ENCODE results near the gene PRKCA.

PRKCA gene

DNA sequence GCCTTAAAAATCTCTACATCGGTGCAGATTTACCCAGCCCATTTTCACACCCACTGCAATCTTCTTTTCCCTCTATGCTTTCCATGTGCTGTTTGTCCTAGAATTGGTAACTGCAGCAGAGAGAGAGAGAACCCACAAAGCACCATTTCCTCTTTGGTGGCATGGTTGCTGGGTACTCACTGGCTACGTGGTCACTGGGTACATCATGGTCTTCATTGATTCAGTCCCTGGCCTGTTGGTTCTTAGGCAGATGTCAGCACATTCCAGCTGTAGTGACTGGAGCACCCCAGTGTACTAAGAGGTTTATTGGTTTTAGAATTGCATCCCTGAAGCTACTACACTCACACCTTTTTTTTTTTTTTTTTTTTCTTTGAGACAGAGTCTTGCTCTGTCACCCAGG, 376.4 kb downstream of the PRKCA start:
- no peak for DNase-seq (ENCODE audit: low read depth in 3 of 3)

GRCh38 chr17:66679631-66680517, 377.5 kb downstream of the PRKCA start:
- no peak for DNase-seq (ENCODE audit: low read depth in 3 of 3)

DNA sequence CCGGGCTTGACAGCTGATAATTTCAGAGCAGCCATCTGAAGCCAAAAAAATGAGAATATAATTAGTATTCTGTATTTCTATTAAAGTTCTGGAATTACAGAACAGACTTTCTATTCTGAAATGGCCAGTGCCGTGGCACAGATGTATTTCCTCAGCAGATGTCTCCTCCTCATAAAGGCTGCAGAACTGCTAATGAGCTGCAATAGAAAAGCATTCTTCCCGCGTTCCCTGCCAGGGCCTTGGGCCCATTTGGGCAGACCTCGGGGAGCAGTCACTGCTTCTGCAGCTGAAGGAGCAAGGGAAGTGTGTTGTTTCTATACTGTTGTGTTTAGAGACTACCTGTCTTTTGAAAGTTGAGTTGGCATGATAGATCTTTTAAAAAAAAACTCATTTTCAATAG, 379.9 kb downstream of the PRKCA start:
- DNase-seq (ENCODE audit: low read depth in 3 of 3): no peak

- DNase-seq (ENCODE audit: low read depth in 3 of 3): no peak
These were observed 381.8 kb downstream of the PRKCA start for GRCh38 chr17:66684261-66684660.

- DNase-seq (ENCODE audit: low read depth in 3 of 3): no peak
These were observed 382.3 kb downstream of the PRKCA start for GRCh38 chr17:66684731-66685130.

- DNase-seq (ENCODE audit: low read depth in 3 of 3): no peak
These were observed 384.2 kb downstream of the PRKCA start for GRCh38 chr17:66686601-66687000.

GRCh38 chr17:66687570-66688284, 385.3 kb downstream of the PRKCA start:
- no peak for DNase-seq (ENCODE audit: low read depth in 3 of 3)

DNA sequence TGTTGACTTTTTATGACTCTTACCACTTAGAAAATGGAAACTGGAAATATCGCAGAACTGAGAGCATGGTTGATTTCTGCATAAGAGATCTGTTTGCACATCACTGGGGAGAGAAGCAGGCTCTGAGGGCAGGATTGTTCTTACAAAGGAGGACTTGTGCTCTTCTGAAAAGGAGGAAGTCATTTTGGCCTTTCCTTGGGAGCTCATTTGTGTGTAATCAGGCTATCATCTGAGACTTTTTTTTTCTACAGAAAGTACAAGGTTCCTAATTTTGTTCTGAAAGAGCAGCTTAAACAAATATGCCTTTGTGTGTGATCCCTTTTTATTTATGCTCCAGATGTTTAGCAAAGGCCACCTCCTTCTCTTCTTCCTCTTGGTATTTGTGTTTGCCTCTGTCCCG, 386.8 kb downstream of the PRKCA start:
- no peak for DNase-seq (ENCODE audit: low read depth in 3 of 3)

GRCh38 chr17:66690166-66690565, 387.8 kb downstream of the PRKCA start:
- no peak for DNase-seq (ENCODE audit: low read depth in 3 of 3)

GRCh38 chr17:66691644-66692420, 389.4 kb downstream of the PRKCA start:
- DNase-seq (ENCODE audit: low read depth in 3 of 3): no peak

DNA sequence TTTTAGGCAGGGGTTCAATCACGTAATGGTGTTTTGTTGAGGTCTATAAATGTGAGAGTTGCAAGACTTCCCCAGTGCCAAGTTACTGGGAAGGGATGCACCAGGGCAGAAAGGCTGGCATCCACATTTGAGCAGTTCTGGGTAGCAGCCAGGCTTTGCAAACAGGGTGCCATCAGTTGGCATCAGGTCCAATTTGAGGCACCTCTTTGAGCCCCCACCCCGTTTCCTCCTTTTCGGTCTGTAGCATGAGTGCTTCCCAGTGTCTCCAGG, 389.9 kb downstream of the PRKCA start:
- DNase-seq (ENCODE audit: low read depth in 3 of 3): no peak

- no peak for DNase-seq (ENCODE audit: low read depth in 3 of 3)
These were observed 392.7 kb downstream of the PRKCA start for GRCh38 chr17:66695098-66695497.

GRCh38 chr17:66698270-66698669, 395.9 kb downstream of the PRKCA start:
- DNase-seq (ENCODE audit: low read depth in 3 of 3): no peak

GRCh38 chr17:66701462-66701861, 399.0 kb downstream of the PRKCA start:
- DNase-seq (ENCODE audit: low read depth in 3 of 3): no peak

GRCh38 chr17:66702106-66702936, 399.9 kb downstream of the PRKCA start:
- no peak for DNase-seq (ENCODE audit: low read depth in 3 of 3)

- DNase-seq (ENCODE audit: low read depth in 3 of 3): no peak
These were observed 402.6 kb downstream of the PRKCA start for GRCh38 chr17:66704858-66705520.

DNA sequence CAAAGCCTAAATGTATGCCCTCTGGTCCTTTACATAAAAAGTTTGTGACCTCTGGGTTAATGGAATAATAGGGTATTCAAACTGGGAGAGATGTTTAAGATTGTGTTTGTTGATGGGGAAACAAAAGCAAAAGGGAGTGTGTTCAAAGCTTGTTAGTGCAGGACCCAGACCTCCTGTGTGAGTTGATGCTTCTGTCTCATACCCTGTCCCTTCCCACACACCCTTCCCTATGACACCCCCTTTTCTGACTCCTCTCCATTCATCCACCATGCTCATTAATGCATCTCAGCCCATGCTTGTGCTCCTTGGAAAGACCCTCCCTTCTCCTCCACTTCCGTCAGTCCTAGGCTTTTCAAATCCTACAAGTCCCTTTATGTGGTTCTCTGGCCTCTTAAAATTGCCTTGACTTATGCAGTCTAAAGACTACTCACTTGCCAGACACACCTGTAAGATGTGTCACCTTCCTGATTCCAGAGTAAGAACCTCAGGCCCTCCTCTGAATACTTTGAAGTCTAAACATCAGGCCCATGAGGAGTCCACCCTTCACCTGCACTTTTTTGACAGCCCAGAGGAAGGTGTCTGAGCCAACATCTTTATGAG, 404.5 kb downstream of the PRKCA start:
- DNase-seq (ENCODE audit: low read depth in 3 of 3): no peak

DNA sequence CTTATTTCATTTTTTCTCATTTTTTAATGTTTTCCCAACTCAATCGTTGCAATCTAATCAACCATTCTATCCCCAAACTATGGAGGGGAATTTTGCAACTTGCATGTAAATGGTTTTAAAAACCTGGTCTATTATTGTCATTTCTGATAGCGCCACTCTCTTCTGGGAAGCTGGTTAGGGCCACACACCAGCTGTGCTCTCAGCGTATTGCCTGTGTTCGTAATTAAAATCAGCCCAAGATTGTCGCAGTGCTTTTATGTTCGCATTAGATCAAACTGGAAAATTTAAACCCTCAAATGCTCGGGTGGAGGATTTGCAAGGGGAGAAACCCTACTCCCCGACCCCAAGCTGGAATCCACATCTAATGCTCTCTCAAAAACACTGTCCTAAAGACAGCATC, 409.0 kb downstream of the PRKCA start:
- DNase-seq (ENCODE audit: low read depth in 3 of 3): no peak

DNA sequence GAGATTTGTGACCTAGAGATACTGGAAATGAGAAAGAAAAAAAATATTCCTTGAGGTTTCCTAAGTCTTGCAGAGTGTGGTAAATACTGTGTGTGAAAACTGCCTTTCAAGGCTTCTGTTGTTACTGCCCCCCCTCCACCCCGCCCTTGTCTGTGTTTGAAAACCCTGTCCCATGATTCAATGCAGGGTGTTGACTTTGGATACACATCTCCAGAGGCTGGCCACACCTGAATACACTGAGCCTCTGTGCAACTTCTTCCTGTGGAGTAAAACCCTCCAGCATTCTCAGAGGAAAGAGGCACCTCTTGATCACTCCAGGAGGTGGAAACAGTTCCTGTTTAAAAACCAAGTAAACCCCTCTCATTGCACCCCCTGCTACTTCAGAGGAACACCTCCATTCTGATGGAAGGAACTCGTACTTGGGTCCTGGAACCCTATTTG, 409.5 kb downstream of the PRKCA start:
- DNase-seq (ENCODE audit: low read depth in 3 of 3): no peak

DNA sequence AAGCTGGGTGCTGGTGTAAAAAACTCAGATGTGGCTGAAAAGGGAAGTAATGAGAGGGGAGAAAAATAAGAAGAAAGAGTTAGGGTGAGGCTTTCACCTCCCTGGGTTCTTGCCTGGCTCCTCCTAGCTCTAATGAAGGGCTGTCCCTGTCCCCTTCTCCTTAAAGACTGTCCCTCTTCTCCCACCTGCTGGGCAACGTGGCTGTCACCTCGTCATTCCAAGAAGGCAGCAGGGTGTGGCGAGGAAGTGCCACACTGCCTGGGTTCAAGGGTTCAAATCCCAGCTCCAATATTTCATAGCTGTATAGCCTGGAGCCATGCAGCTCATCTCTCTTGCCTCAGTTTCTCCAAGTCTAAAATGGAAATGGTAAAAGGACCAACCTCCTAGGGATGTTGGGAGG, 410.0 kb downstream of the PRKCA start:
- no peak for DNase-seq (ENCODE audit: low read depth in 3 of 3)

Data from stimulated activated CD4-positive, alpha-beta T cell treated with anti-CD3 and anti-CD28 coated beads, TNF-alpha, amount 100 ng/mL, for 48 hours (primary cell).